ENCODE measurements around the gene NCKAP5L.
"Not testable (repeated sequence)": the region's sequence is repeated elsewhere in the genome, so short reads cannot be mapped to it uniquely, and the experiment has no call there.

NCKAP5L gene

DNA sequence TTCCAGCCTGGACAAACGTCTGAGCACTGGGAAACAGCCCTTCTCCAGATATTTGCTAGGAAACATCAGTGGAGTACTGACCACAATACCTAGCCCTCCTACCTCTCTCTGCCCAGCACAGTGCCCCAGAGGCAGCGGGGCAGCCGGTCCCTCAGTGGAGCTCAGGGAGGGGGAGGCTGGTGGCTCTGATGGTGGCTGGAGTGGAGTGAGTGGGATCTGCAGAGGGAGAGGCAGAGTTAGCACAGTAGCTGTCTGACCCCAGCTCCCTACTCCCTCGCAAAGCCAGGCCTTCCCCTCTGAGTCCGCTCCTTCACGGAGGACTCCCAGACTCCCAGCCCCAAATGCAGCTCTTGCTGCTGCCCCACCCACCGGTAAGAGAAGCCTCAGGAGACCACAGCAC, 30.0 kb downstream of the NCKAP5L start:
- DNase-seq = no peak

DNA sequence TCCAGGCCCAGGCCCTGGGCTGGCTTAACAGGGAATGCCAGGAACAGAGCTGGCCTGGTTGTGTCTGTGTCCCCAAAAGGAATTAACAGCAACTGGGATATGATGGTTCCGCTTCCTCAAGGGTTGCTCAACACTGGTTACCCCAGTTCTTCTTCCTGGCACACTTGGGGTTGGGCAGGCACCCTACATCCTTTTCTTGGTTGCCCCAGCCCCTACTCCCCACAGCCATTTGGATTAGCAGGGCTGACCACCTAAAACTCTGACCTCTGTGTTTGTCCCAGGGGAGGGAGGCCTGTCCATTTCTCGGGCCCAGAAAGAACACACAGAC, 30.8 kb downstream of the NCKAP5L start:
- DNase-seq = no peak

DNA sequence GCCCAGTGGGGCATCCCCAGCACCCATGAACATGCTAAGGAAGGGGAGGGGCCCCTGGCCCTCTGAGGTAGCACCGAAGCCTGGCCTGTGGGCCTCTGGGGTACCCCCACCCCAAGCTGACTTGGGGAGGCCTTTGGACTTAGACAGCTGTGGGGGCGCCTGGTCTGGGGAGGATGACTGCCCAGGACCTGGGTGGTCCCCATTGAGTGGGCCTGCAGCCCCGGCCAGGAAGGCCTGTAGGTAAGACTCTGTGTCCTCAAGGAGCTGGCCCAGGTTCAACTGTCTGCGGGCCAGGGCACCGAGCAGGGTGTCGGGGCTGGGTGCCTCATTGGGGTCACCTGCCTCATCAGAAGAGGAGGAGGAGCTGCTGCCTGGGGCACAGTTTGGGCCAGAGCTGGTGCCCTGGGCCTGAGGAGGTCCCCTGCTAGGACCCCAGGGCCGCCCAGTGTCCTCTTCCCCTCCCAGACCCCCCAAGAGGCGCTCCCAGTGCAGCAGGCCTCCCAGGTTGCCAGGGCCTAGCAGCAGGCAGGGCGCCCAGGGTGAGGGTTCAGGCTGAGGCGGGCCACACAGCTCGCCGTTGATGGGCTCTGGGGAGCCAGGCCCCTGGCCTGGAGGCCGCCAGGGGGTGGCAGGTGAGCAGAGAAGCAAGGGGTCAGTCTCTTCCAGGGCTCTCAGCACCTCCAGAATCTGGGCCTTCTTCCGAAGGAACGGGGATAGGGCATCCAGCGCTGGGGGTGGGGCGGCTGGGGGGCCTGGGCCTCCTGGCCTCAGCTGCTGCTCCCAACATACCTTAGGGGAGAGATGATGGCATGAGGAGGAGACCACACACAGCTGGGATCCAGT, 31.4 kb downstream of the NCKAP5L start:
- DNase-seq = no peak

DNA sequence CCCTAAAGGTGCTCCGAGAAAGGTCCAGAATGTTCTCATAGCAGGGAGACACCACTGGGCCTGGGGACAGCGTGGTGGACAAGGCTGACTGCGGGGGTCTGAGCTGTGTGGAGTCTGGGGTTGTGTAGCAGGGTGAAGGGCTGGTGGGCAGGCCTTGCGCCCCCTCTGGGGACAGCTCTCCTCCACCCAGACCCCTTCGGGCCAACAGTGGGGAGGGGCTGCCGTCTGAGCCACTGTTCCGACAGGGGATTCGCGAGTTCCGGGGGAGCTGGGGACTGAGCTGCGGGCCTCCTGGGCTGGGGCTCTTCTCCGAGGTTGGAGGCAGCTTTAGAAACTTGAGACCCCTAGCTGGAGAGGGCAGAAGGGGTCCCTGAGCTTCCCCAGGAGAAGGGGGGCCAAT, 32.1 kb downstream of the NCKAP5L start:
- DNase-seq = no peak

DNA sequence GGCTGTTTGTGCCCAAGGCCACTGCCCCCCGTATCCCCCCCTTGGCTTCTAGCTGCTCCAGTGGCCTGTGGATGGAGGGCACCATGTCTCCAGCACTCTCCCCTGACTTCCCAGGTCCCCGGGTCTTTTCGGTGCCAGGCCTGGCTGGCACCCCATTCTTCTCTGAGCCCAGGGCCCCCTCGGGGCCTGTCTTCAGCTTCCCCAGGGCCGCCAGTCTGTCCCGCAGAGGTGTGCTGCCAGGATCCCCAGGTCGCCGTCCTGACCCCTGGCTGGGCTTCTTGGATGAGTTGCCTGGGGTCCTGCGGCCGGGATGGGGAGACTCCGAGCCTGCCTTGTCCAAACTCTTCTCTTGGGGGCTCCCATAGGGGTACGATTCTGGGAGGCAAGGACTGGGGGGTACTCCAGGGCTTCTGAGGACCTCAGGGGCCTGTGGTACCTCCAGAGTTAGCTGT, 32.5 kb downstream of the NCKAP5L start:
- DNase-seq = no peak

DNA sequence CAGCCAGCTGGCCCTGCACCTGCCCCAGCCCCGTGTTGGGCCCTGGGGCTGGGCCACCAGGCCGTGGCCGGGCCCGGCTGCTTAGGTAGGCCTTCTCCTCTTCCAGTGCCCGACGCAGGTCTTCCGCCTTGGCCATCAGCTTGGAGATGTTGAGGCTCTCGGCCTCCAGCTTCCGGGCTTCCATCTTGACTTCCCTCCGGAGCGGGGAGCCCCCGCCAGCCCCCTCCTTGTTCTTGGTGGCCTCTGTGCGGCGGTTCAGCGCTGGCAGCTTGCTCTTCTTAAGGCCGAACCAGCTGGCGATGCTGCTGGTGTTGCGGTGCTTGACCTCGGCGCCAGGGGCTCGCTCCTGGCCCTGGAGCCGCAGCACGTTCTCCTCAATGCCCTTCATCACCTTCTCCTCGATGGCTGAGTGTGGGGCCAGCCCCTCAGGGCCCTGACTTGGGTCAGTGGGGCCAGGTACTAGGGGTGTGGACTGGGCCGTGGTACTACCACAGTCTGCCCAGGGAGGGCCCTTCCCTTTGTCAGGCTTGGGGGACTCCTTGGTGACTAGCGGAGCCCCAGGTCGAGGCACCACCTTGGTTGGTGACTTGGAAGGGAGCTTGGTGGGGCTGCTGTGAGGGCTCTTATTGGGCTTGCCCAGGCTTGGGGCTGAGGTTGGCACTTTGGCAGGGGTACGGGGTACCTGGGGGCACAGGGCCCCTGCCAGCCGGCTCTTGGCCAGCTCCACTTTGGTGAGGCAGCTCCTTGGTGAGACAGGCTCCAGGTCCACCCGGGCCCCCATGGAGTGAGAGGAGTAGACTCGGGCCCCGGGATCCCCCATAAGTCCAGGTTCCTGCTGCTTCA, 33.2 kb downstream of the NCKAP5L start:
- no peak for DNase-seq

DNA sequence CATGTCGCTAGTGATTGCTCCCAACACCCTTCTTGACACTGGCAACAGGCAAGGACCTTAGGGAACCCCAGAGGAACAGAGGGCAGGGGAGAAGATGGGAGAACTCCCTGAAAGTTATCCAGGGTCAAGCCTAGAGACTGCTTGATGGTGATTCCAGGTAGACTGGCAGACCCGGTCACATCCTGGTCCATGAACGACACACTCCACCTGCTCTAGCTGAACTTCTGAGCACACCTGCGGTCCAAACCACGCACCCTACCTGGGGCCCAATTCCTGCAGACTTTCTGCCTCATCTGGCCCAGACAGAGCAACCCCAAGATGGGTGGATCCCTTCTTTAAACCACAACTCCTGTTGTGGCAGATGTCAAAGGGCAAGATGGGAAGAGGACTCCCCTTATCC, 34.2 kb downstream of the NCKAP5L start:
- no peak for DNase-seq

DNA sequence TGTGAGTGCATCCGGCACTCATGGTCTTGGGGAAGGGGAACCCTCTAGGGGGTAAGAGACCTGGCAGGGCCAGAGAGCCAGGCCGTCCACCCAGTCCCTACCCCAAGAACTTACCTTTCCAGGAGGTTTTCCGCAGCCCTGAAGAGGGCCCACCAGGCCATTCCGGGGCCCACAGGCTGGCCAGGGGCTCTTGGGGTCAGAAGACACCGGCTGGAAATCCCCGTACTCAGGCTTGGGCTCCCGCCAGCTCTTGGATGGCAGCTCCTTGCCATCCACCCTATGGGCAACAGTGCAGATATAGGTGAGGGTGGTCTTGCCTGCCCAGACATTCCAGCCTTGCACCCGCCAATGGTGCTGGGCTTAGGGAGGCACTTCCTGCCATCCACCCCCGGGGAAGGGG, 34.6 kb downstream of the NCKAP5L start:
- DNase-seq = no peak

DNA sequence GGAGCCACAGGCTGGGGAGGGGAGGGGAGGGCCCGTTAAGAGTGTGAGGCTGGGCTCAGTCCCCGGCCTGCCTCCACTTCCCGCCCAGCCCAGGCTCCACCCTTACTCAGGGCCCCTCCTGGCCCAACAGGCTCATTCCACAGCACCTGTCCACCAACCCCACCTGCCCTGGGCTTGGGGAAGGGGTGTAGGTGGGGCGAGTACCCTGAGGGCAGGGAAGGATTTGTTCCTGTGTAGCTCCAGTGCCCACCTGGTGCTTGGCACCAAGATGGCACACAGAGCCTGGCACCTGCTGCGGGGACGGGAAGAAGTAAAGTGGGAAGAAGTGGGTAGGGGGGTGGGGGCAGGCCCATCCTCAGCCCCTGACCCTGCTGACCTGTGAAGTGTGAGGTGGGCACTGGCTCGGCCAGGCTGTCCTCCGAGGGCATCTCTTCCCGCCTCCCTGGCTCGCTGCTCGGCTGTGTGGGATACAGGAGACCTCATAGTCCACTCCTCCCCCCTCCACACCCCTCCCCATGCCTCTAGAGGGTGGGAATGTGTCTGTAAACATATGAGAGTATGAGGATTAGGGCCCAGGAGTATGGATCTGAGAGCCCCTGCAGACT, 35.1 kb downstream of the NCKAP5L start:
- no peak for DNase-seq

DNA sequence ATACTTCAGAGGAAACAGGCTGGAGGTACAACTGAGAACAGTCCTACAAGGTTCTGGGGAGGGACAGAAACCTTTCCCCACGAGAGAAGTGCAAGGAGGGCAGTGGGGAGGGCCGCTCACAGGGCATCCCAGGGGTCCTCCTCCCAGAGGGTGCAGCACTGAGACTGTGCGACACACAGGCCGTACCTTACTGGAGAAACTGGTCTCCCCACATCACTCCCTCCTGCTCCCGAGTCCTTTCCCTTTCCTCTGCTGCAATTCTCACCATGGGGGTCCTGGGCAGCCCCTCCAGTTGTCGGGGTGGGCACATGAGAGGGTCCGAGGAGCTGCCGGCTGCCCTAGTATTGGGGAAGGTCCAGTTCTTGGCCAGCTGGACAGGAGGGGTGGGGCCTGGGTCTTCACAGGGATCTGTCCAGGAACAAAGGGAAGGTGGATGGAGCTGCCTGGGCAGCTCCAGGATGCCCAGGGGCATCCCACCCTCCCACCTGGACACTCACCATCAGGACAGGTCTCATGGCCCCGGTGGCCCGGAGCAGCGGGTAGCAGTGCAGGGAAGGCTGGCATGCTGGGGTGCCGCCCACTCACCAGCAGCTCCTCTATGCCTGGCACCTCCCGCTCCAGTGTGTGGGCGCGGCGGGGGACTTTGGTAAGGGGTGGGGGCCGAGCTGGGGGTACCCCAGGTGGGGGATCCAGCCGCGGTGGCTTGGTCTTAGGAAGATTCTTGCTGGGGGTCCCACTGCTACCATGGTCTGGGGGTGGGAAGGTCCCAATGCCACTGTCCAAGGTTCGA, 35.8 kb downstream of the NCKAP5L start:
- no peak for DNase-seq

DNA sequence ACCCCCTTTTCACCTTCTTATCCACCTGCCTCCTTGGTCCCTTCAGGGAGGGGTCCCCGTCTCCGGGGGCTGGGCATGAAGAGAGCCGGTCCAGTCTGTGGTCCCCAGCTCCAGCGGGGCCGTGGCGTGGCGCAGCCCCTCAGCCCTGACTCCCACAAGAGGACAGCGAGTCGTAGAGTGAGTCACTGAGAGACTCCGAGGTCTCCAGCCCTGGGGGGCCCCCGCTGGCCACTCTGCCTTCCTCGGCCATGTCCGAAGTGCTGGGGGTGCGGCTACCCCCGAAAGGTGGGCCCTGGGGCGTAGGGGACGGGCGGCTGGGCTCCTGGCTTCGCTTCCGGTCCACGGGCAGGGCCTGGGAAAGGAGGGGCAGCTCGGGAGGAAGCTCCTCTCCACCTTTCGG, 36.5 kb downstream of the NCKAP5L start:
- no peak for DNase-seq

DNA sequence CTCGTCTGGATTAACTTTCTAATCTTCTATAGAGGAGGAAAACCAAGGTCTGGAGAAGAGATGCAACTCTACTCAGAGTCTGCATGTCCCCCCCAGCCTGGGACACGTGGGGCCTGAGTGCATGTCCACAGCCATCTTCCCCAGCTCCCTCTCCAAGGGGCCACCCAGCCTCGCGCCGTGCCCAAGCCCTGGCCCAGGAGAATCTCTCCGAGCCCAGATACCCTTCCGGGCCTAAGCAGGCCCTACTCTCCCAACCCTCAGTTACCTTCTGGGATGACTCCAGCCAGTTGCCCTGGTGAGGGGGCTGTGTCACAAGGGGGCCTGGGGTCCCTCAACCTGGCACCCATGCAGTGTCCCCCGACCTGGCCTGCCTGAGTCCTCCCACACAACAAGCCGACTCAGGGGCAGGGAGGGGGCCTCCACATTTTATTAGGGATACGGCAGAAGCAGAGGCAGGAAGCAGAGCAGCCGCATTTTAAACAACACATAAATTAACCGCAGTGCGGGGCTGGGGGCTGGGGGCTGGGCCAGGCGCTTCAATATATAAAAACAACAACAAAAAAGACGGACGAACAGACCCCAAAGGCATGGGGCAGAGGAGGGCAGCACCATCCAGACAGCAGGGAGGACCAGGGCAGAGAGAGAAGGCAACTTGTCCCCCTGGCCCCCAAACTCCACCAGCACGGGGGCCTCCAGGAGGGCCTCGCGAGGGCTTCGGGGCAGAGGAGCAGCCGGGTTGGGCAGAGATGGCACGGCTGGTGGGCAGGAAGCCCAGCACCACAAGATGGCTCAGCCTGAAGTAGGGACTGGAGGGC, 37.3 kb downstream of the NCKAP5L start:
- no peak for DNase-seq

DNA sequence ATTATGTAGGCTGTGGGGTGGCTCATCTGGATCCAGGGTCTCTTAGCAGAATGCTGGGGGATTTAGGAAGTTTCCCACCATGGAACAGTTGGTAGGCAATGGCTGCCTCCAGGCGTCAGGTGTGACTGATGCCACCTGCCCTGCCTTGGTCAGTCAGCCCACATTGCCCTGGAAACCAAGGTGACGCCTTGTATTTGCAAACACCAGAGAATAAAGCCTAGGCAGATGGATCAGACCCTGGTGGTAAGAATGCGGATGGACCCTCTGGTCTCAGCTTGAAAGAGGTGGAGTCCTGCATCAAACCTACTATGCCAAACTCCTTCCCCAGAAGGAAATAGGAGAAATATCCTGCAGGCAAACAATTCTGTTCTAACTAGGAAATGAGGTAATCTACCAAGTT, 38.2 kb downstream of the NCKAP5L start:
- no peak for DNase-seq

DNA sequence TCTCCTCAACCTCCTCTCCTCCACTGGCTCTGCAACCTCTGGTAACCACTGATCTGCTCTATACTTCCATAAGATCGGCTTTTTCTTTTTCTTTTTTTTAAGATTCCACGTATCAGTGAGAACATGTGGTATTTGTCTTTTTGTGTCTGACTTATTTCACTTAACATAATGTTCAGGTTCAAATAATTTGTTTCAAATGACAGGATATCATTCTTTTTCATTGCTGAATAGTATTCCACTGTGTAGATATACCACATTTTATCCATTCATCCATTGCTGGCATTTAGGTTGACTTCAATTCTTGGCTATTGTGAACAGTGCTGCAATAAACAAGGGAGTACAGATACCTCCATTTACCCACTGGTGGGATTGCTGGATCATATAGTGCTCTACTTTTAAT, 40.5 kb downstream of the NCKAP5L start:
- no peak for DNase-seq

DNA sequence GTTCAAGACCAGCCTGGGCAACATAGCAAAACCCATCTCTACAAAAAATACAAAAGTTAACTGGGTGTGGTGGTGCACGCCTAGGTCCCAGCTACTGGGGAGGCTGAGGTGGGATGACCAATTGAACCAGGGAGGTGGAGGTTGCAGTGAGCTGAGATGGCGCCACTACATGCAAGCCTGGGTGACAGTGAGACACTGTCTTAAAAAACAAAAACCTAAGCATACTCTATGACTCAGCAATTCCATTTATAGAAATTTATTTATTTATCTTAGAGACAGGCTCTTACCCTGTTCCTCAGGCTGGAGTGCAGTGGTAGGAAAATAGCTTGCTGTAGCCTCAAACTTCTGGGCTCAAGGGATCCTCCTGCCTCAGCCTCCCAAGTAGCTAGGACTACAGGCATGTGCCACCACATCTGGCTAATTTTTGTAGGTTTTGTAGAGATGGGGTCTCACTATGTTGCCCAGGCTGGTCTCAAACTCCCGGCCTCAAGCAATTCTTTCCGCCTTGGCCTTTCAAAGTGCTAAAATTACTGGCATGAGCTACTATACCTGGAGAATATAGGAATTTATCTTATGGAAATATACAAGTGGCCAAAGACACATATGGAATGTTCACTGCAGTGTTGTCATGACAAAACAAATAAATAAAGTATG, 43.3 kb downstream of the NCKAP5L start:
- DNase-seq = no peak

DNA sequence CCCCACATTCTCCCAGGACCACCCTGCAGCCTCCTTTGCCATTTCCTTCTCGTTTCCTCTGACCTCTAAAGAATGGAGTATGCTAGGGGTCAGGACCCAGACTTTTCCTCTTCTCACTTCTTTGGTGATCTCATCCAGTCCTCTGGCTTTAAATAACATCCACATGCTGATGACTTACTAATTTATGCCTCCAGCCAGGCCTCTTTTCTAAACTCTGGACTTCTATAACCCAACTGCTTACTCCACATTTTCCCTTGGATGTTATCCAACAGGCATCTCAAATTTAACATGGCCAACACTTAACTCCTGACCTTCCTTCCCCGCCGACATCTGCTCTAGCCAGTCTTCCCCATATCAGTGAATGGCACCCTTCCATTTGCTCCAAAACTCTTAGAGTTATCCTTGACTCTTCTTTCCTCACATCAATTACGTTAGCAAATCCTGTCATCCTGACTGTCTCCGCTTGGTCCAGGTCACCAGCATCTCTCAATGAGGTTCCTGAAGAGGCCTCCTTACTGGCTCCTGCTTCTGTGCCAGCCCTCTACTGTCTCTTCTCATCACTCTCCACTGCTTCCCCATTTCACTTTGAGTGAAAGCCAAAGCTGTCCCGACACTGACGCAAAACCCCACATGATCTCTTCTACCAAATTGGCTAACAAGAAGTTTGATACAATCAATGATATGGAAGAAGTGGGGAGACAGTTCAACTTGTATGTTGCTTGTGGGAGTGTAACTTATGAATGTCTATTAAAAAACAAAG, 44.1 kb downstream of the NCKAP5L start:
- DNase-seq = no peak

DNA sequence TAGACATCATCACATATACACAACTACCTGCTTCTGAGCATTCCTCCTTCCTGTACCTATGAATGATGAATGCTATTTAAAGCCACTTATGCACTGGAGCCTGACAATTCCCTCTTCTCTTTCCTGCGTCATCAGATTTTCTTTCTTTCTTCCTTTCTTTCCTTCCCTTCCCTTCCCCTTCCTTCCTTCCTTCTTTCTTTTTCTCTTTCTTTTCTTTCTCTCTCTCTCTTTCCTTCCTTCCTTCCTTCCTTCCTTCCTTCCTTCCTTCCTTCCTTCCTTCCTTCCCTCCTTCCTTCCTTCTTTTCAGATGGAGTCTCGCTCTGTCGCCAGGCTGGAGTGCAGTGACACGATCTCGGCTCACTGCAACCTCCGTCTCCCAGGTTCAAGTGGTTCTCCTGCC, 47.3 kb downstream of the NCKAP5L start:
- not testable (repeated sequence) for DNase-seq

DNA sequence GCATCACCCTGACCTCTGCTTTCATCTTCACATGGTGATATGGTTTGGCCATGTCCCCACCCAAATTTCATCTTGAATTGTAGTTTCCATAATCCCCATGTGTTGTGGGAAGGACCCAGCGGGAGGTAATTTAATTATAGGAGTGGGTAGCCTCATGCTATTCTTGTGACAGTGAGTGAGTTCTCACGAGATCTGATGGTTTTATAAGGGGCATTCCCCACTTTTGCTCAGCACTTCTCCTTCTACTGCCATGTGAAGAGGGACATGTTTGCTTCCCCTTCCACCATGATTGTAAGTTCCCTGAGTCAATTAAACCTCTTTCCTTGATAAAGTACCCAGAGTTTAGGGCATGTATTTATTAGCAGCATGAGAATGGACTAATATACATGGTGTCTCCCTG, 48.6 kb downstream of the NCKAP5L start:
- DNase-seq = no peak

DNA sequence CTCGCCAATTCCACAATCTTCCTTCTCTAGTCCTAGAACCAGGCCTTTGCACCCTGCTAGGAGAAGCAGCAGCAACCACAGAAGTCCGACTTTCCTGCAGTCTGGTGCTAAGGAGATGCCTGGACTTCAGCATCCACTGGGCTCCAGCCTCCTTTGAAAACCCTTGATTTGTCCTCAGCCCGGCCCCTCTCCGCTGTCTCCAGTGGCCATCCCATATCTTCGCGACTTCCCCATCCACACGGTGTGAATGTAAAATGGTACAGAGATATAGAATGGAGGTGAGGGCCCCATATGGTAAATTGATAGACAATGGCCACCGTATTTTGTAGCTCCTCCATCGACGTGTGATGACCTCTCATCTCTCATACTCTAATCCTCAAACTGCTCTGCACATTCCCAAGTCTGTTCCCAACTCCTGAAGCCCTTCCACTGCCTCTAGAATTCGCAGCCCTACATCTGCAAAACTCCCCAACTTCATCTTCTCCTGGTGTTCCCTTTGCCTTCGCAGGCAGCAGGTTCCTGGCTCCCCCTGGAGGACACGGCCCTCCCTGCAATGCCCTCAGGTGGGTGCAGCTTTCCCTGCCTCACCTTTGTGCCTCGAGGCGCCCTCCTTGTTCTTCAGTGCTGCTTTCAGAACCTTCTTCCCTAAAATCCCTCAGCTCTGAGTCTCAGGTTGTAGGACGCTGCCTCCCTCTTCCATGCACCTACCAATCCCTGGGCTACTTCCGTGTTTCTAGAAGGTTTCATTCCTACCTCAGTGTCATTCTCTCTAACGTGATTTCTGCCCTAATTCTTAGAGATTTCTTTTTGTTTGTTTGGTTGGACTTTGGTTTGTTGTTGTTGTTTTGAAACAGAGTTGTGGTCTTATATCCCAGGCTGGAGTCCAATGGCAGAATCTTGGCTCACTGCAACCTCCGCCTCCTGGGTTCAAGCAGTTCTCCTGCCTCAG, 50.1 kb downstream of the NCKAP5L start:
- DNase-seq = peak; percentile 71

DNA sequence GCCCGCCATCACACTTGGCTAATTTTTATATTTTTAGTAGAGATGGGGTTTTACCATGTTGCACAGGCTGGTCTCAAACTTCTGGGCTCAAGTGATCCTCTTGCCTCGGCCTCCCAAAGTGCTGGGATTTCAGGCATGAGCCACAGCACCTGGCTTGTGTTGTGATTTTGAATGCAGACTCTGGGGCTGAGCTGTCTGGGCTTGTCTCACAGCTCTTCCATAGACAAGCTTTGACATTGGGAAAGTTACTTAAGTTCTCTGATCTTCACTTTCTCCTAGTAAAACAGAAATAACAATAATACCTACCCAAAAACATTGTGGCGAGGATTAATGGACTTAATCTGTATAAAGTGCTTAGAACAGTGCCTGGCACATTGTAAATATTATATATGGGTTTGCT, 50.9 kb downstream of the NCKAP5L start:
- no peak for DNase-seq

Measured in NCI-H82 (cell line).